NCI-H345 (cell line): Measurements from ENCODE around the gene IL16.
A peak's percentile ranks its signal among the peaks of the same experiment; 100 is the strongest.

ENCODE experiments used
- DNase-seq: peaks from one replicate; lab custom pipeline; 2025; lab: John Stamatoyannopoulos, UW

IL16 gene

GRCh38 chr15:81256916-81257315, 60.2 kb downstream of the IL16 start:
- DNase-seq: no peak

GRCh38 chr15:81257435-81257834, 60.8 kb downstream of the IL16 start:
- no peak for DNase-seq

GRCh38 chr15:81258455-81258854, 61.8 kb downstream of the IL16 start:
- DNase-seq: no peak

- no peak for DNase-seq
Measured at GRCh38 chr15:81259760-81260298, 63.1 kb downstream of the IL16 start.

- DNase-seq: no peak
Measured at GRCh38 chr15:81261172-81261811, 64.6 kb downstream of the IL16 start.

GRCh38 chr15:81263477-81263876, 66.8 kb downstream of the IL16 start:
- DNase-seq: no peak

GRCh38 chr15:81264072-81264857, 67.6 kb downstream of the IL16 start:
- DNase-seq: no peak

- no peak for DNase-seq
Measured at GRCh38 chr15:81265256-81265943, 68.7 kb downstream of the IL16 start.

- DNase-seq: peak; percentile 82
Measured at GRCh38 chr15:81265944-81266775, 69.5 kb downstream of the IL16 start.

GRCh38 chr15:81268340-81268739, 71.7 kb downstream of the IL16 start:
- no peak for DNase-seq

GRCh38 chr15:81268881-81269601, 72.4 kb downstream of the IL16 start:
- no peak for DNase-seq

- DNase-seq: no peak
Measured at GRCh38 chr15:81270188-81270587, 73.5 kb downstream of the IL16 start.

GRCh38 chr15:81270781-81271491, 74.3 kb downstream of the IL16 start:
- DNase-seq: peak; percentile 19

GRCh38 chr15:81271761-81272644, 75.3 kb downstream of the IL16 start:
- DNase-seq: no peak

GRCh38 chr15:81273200-81273599, 76.5 kb downstream of the IL16 start:
- no peak for DNase-seq

GRCh38 chr15:81273855-81274254, 77.2 kb downstream of the IL16 start:
- no peak for DNase-seq

- no peak for DNase-seq
Measured at GRCh38 chr15:81274255-81274654, 77.6 kb downstream of the IL16 start.

- peak; percentile 70 for DNase-seq
Measured at GRCh38 chr15:81274931-81275707, 78.4 kb downstream of the IL16 start.
